H9 (cell line): ENCODE data around the gene ADAM22. TPM values are rescaled to one million over a fixed set of nuclear protein-coding genes. Genes with fewer than 3 reads are reported as not detected.

ENCODE experiments used
- DNase-seq: peaks from one replicate; pipeline ENCODE4 v3.0.0-alpha.2; 2017
- H2AFZ ChIP-seq: one replicate; pipeline ENCODE4 v1.6.1; 2013; ENCODE audit warnings: mild to moderate bottlenecking, low read length, control low read depth, moderate library complexity
- H2AK5ac ChIP-seq: 2 replicates; pipeline ENCODE4 v1.6.1; 2013; ENCODE audit warnings: low read length, control low read depth, mixed read lengths; ENCODE audit not compliant: insufficient read length
- H2BK120ac ChIP-seq: one replicate; pipeline ENCODE4 v1.6.1; 2013; ENCODE audit warnings: low read depth, mild to moderate bottlenecking, low read length, control low read depth, inconsistent platforms; ENCODE audit not compliant: poor library complexity, severe bottlenecking
- H2BK12ac ChIP-seq: 2 replicates; pipeline ENCODE4 v1.6.1; 2013; ENCODE audit warnings: low read length, control low read depth, mixed read lengths, low read depth; ENCODE audit not compliant: insufficient read length
- H2BK15ac ChIP-seq: 2 replicates; pipeline ENCODE4 v1.6.1; 2013; ENCODE audit warnings: low read depth, low read length, control low read depth
- H2BK20ac ChIP-seq: one replicate; pipeline ENCODE4 v1.6.1; 2013; ENCODE audit warnings: low read depth, mild to moderate bottlenecking, low read length, control low read depth, inconsistent platforms; ENCODE audit not compliant: poor library complexity, severe bottlenecking
- H2BK5ac ChIP-seq: 2 replicates; pipeline ENCODE4 v1.6.1; 2013; ENCODE audit warnings: low read length, control low read depth, mixed read lengths; ENCODE audit not compliant: insufficient read length
- H3K14ac ChIP-seq: 2 replicates; pipeline ENCODE4 v1.6.1; 2013; ENCODE audit warnings: low read length, control low read depth; ENCODE audit not compliant: insufficient read depth
- H3K18ac ChIP-seq: 2 replicates; pipeline ENCODE4 v1.6.1; 2013; ENCODE audit warnings: low read depth, mild to moderate bottlenecking, mixed read lengths, low read length, control low read depth; ENCODE audit not compliant: insufficient read length
- H3K23ac ChIP-seq: 2 replicates; pipeline ENCODE4 v1.6.1; 2013; ENCODE audit warnings: low read length, control low read depth, mixed read lengths, low read depth; ENCODE audit not compliant: insufficient read length
- H3K23me2 ChIP-seq: 2 replicates; pipeline ENCODE4 v1.6.1; 2013; ENCODE audit warnings: low read depth, mild to moderate bottlenecking, mixed read lengths, low read length, control low read depth; ENCODE audit not compliant: insufficient read length, poor library complexity, severe bottlenecking
- H3K27ac ChIP-seq: 2 replicates; pipeline ENCODE4 v1.5.1; 2013; ENCODE audit warnings: low read length, control low read depth, mixed read lengths, low read depth; ENCODE audit not compliant: insufficient read length
- H3K27me3 ChIP-seq: 2 replicates; pipeline ENCODE4 v1.6.1; 2013; ENCODE audit warnings: low read length, control low read depth, inconsistent platforms; ENCODE audit not compliant: insufficient read depth
- H3K4ac ChIP-seq: 2 replicates; pipeline ENCODE4 v1.6.1; 2013; ENCODE audit warnings: low read depth, mild to moderate bottlenecking, control low read depth, inconsistent platforms, low read length, moderate library complexity
- H3K4me1 ChIP-seq: 2 replicates; pipeline ENCODE4 v1.6.1; 2013; ENCODE audit warnings: low read length, control low read depth, inconsistent platforms; ENCODE audit not compliant: insufficient read depth
- H3K4me2 ChIP-seq: 2 replicates; pipeline ENCODE4 v1.6.1; 2013; ENCODE audit warnings: low read length, control low read depth, mixed read lengths; ENCODE audit not compliant: insufficient read length, insufficient read depth
- H3K56ac ChIP-seq: 2 replicates; pipeline ENCODE4 v1.6.1; 2013; ENCODE audit warnings: low read depth, mild to moderate bottlenecking, mixed read lengths, low read length, control low read depth; ENCODE audit not compliant: insufficient read length
- H3K79me1 ChIP-seq: 2 replicates; pipeline ENCODE4 v1.6.1; 2013; ENCODE audit warnings: low read depth, mild to moderate bottlenecking, moderate library complexity, low read length, control low read depth, inconsistent platforms; ENCODE audit not compliant: insufficient read depth, poor library complexity, severe bottlenecking
- H3K79me2 ChIP-seq: 2 replicates; pipeline ENCODE4 v1.6.1; 2013; ENCODE audit warnings: low read length, control low read depth, inconsistent platforms; ENCODE audit not compliant: insufficient read depth
- H3K9ac ChIP-seq: 2 replicates; pipeline ENCODE4 v1.6.1; 2013; ENCODE audit warnings: low read length, control low read depth, mixed read lengths; ENCODE audit not compliant: insufficient read length; ENCODE audit errors: extremely low read depth
- H3K9me3 ChIP-seq: one replicate; pipeline ENCODE4 v1.6.1; 2013; ENCODE audit warnings: low read depth, low read length, inconsistent platforms; ENCODE audit not compliant: control insufficient read depth
- H3T11ph ChIP-seq: one replicate; pipeline ENCODE4 v1.6.1; 2013; ENCODE audit warnings: mild to moderate bottlenecking, low read length, control low read depth, inconsistent platforms
- H4K20me1 ChIP-seq: one replicate; pipeline ENCODE4 v1.6.1; 2013; ENCODE audit not compliant: control insufficient read depth, insufficient read length, insufficient read depth
- H4K5ac ChIP-seq: 2 replicates; pipeline ENCODE4 v1.6.1; 2013; ENCODE audit warnings: low read depth, mild to moderate bottlenecking, mixed read lengths, low read length, control low read depth; ENCODE audit not compliant: insufficient read length
- H4K8ac ChIP-seq: replicated peaks from 2 replicates; pipeline ENCODE4 v1.6.1; 2013; ENCODE audit warnings: low read length, control low read depth, mixed read lengths, low read depth; ENCODE audit not compliant: insufficient read length
- H4K91ac ChIP-seq: 2 replicates; pipeline ENCODE4 v1.6.1; 2013; ENCODE audit warnings: low read depth, mild to moderate bottlenecking, moderate library complexity, mixed read lengths, low read length, control low read depth; ENCODE audit not compliant: insufficient read length
- H3K27ac Mint-ChIP-seq, 3 experiments: 2 replicates in 2 of 3; 3 replicates in 1 of 3; pipeline ENCODE4 v1.8.0; 2020 to 2021; ENCODE audit warnings: mixed read lengths in 3 of 3, mild to moderate bottlenecking in 1 of 3, moderate library complexity in 1 of 3
- H3K27me3 Mint-ChIP-seq: 2 replicates; pipeline ENCODE4 v1.8.0; 2021; ENCODE audit warnings: low read depth, mild to moderate bottlenecking, moderate library complexity, mixed read lengths
- H3K36me3 Mint-ChIP-seq, 3 experiments: 2 replicates in 2 of 3; 3 replicates in 1 of 3; pipeline ENCODE4 v1.8.0; 2020 to 2021; ENCODE audit warnings: low read depth in 3 of 3, mixed read lengths in 3 of 3; ENCODE audit not compliant: insufficient read depth in 1 of 3
- H3K4me1 Mint-ChIP-seq, 2 experiments: 2 replicates each; pipeline ENCODE4 v1.8.0; 2020; ENCODE audit warnings: mixed read lengths in 2 of 2
- H3K4me3 Mint-ChIP-seq, 2 experiments: 2 replicates in 1 of 2; 3 replicates in 1 of 2; pipeline ENCODE4 v1.8.0; 2020 to 2021; ENCODE audit warnings: mild to moderate bottlenecking in 2 of 2, mixed read lengths in 2 of 2, moderate library complexity in 1 of 2
- H3K9me3 Mint-ChIP-seq, 2 experiments: 2 replicates in 1 of 2; 3 replicates in 1 of 2; pipeline ENCODE4 v1.8.0; 2020; ENCODE audit warnings: mild to moderate bottlenecking in 2 of 2, mixed read lengths in 2 of 2, moderate library complexity in 1 of 2
- WGBS: extraction: QIAGEN DNeasy Blood & Tissue Kit; methylation state at CpG from one replicate; pipeline ENCODE4 v1.1.7; 2013; ENCODE audit warnings: missing lambda C conversion rate, low lambda C conversion rate, mixed read lengths; ENCODE audit not compliant: insufficient read length; ENCODE audit errors: extremely low coverage; 5-methylcytosine and 5-hydroxymethylcytosine counted together
- total RNA-seq: library from RNA; stranded (reverse); gene quantifications from 2 replicates; pipeline ENCODE4 v1.2.1, GENCODE V29; 2021
- TF ChIP-seq, protein P1 (sequence below): fragments of 200-600 bp; sonication (generic); conservative IDR thresholded peaks from 3 replicates; pipeline ENCODE4 v1.8.0; 2021; ENCODE audit warnings: antibody characterized with exemption, mild to moderate bottlenecking

The ADAM22 gene
- total RNA-seq, 1 experiment from 2014 or later, result 8.7 TPM

DNA sequence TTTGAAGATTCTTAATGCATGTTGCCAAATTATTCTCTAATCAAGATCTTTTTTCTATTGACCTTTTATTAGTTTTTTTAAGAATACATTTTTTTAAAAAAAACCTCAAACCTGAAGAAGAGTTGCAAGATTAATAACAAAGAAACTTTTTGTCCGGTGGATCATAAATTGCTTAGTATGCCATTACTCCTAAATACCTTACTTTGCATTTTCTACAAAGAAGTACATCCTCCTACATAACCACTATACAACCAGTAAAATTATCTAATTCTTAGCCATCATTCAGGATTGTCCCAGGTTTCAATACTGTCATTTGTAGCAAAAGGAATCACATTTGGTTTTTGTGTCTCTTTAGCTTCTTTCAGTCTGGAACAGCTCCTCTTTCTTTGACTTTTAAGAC lies 207.9 kb downstream of the ADAM22 start:
- Mint-ChIP-seq H3K4me3 (no peak overlapping the region), H3K36me3 (no peaks in the 10 kb centered on the region), H3K27me3 (no peaks in the 10 kb centered on the region), H3K4me1 (0 out of 4 replicates have a peak, but pooled peaks cover 4% of the 10 kb centered on the region in 2 experiments), H3K9me3 (no peaks in the 10 kb centered on the region), H3K27ac (no peak overlapping the region)
- no peak overlapping the region for H3K27ac ChIP-seq
- H3K23ac ChIP-seq, result no peak overlapping the region
- no peak overlapping the region for H3K4ac ChIP-seq
- no peaks in the 10 kb centered on the region; the same call in 1 of the 2 replicates for H3K4me1 ChIP-seq
- no peak overlapping the region for H2AFZ ChIP-seq
- H3K27me3 ChIP-seq, result no peaks in the 10 kb centered on the region
- no peak overlapping the region for H4K8ac ChIP-seq
- no peak overlapping the region for H3K56ac ChIP-seq
- no peak overlapping the region for H2BK20ac ChIP-seq
- H3K9me3 ChIP-seq, result no peaks in the 10 kb centered on the region
- H3K9ac ChIP-seq, result no peak overlapping the region
- H2AK5ac ChIP-seq, result no peak overlapping the region
- H3T11ph ChIP-seq, result no peak overlapping the region
- H4K5ac ChIP-seq, result no peak overlapping the region
- H2BK12ac ChIP-seq, result no peak overlapping the region
- H2BK5ac ChIP-seq, result no peak overlapping the region
- no peaks in the 10 kb centered on the region for H3K79me1 ChIP-seq
- WGBS, result no CpG with 5 or more reads among the region's 1 CpG
- TF ChIP-seq, protein P1, sequence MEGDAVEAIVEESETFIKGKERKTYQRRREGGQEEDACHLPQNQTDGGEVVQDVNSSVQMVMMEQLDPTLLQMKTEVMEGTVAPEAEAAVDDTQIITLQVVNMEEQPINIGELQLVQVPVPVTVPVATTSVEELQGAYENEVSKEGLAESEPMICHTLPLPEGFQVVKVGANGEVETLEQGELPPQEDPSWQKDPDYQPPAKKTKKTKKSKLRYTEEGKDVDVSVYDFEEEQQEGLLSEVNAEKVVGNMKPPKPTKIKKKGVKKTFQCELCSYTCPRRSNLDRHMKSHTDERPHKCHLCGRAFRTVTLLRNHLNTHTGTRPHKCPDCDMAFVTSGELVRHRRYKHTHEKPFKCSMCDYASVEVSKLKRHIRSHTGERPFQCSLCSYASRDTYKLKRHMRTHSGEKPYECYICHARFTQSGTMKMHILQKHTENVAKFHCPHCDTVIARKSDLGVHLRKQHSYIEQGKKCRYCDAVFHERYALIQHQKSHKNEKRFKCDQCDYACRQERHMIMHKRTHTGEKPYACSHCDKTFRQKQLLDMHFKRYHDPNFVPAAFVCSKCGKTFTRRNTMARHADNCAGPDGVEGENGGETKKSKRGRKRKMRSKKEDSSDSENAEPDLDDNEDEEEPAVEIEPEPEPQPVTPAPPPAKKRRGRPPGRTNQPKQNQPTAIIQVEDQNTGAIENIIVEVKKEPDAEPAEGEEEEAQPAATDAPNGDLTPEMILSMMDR, result no peak
- no peak overlapping the region for H3K18ac ChIP-seq
- no peaks in the 10 kb centered on the region for H3K23me2 ChIP-seq
- no peaks in the 10 kb centered on the region for H3K79me2 ChIP-seq
- H4K20me1 ChIP-seq, result no peaks in the 10 kb centered on the region
- no peak overlapping the region for H3K14ac ChIP-seq
- DNase-seq, result no peak
- no peak overlapping the region for H2BK15ac ChIP-seq
- no peak overlapping the region for H3K4me2 ChIP-seq
- no peak overlapping the region for H2BK120ac ChIP-seq
- H4K91ac ChIP-seq, result no peak overlapping the region
